ENCODE measurements around the gene SPATA13.

The SPATA13 gene

DNA sequence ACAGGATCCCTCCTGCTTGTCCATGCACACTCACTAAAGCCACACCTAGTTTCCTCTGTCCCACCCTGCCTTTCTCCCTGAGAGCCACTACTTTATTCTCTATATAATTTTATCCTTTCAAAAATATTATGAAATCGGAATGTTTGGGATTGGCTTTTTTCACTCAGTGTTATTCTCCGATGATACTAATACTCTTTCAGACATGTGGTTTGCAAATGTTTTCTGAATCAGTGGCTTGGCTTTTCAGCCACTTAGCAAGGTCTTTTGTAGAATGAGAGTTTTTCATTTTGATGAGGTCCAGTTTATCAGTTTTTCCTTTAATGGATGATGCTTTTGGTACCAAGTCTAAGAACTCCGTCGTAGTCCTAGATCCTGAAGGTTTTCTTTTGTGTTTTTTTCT is 11.6 kb downstream of the SPATA13 start:
- TF ChIP-seq SIN3A (IDR thresholded peaks at IDR 0.05; ENCODE audit: borderline replicate concordance, insufficient read depth, low read length) (no peak), TAF1 (IDR thresholded peaks at IDR 0.05; ENCODE audit: borderline replicate concordance, insufficient read depth, low read length) (no peak)

DNA sequence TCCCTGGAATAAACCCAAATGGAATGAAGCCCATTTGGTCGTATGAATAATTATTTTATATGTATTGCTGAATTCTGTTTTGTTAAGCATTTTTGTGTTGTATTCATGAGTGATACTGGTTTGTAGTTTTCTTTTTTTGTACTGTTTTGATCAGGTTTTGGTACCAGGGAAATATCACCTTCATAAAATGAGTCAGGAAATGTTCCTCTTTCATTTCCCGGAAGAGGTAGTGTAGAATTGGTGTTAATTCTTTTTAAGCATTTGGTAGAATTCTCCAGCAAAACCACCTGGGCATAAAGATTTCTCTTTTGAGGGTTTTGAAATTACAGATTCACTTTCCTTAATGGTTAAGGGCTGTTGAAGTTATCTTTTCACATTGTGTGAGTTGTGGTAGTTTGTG is 13.3 kb downstream of the SPATA13 start:
- TF ChIP-seq TAF1 (IDR thresholded peaks at IDR 0.05; ENCODE audit: borderline replicate concordance, insufficient read depth, low read length) (no peak), SIN3A (IDR thresholded peaks at IDR 0.05; ENCODE audit: borderline replicate concordance, insufficient read depth, low read length) (no peak), POLR2AphosphoS5 (IDR thresholded peaks at IDR 0.05; ENCODE audit: low read depth, low read length) (no peak), FOXP2 (optimal IDR thresholded peaks at IDR 0.05; ENCODE audit: borderline replicate concordance, extremely low read depth, extremely low read length, insufficient read depth) (no peak), REST (IDR thresholded peaks at IDR 0.05; ENCODE audit: insufficient read depth in 1 of 2, low read depth in 2 of 2, low read length in 2 of 2) (no peak)

GRCh38 chr13:24175847-24176246 is 15.3 kb downstream of the SPATA13 start:
- no peak for TF ChIP-seq POLR2AphosphoS5 (IDR thresholded peaks at IDR 0.05; ENCODE audit: low read depth, low read length)
- no peak for TF ChIP-seq TAF1 (IDR thresholded peaks at IDR 0.05; ENCODE audit: borderline replicate concordance, insufficient read depth, low read length)
- no peak for TF ChIP-seq REST (IDR thresholded peaks at IDR 0.05; ENCODE audit: insufficient read depth in 1 of 2, low read depth in 2 of 2, low read length in 2 of 2)
- no peak for TF ChIP-seq FOXP2 (optimal IDR thresholded peaks at IDR 0.05; ENCODE audit: borderline replicate concordance, extremely low read depth, extremely low read length, insufficient read depth)
- no peak for TF ChIP-seq SIN3A (IDR thresholded peaks at IDR 0.05; ENCODE audit: borderline replicate concordance, insufficient read depth, low read length)

DNA sequence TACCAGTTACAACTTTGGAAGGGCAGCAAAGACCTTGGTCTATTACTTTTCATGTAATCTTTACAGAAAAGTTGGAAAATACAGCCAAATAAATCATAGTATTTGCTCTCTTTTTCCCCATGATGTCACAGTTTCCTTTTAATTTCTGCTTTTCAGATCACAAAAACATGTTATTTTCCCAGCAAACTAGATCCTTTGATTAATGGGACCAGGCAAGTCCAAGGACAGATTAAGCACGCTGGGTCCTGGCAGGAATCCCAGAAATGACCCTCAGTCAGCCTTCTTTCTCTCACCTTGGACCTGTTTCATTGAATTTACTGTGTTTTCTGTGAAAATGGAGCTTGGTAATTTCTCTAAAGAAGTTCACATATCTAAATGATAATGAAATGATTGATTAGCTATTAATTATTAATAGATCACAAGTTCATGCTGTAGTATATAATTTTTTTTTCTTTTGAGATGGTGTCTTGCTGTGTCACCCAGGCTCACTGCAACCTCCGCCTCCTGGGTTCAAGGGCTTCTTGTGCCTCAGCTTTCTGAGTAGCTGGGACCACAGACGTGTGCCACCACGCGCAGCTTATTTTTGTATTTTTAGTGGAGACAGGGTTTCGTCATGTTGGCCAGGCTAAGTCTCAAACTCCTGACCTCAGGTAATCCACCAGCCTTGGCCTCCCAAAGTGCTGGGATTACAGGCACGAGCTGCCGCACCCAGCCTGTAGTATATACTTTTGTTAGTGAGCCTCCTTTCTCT is 16.0 kb downstream of the SPATA13 start:
- TF ChIP-seq REST (IDR thresholded peaks at IDR 0.05; ENCODE audit: insufficient read depth in 1 of 2, low read depth in 2 of 2, low read length in 2 of 2) (no peak), TAF1 (IDR thresholded peaks at IDR 0.05; ENCODE audit: borderline replicate concordance, insufficient read depth, low read length) (no peak), POLR2AphosphoS5 (IDR thresholded peaks at IDR 0.05; ENCODE audit: low read depth, low read length) (no peak), FOXP2 (optimal IDR thresholded peaks at IDR 0.05; ENCODE audit: borderline replicate concordance, extremely low read depth, extremely low read length, insufficient read depth) (no peak), SIN3A (IDR thresholded peaks at IDR 0.05; ENCODE audit: borderline replicate concordance, insufficient read depth, low read length) (no peak)

GRCh38 chr13:24178847-24179485 is 18.4 kb downstream of the SPATA13 start:
- TF ChIP-seq REST (IDR thresholded peaks at IDR 0.05; ENCODE audit: insufficient read depth in 1 of 2, low read depth in 2 of 2, low read length in 2 of 2) = no peak
- TF ChIP-seq POLR2AphosphoS5 (IDR thresholded peaks at IDR 0.05; ENCODE audit: low read depth, low read length) = no peak
- no peak for TF ChIP-seq SIN3A (IDR thresholded peaks at IDR 0.05; ENCODE audit: borderline replicate concordance, insufficient read depth, low read length)
- TF ChIP-seq TAF1 (IDR thresholded peaks at IDR 0.05; ENCODE audit: borderline replicate concordance, insufficient read depth, low read length) = no peak
- TF ChIP-seq FOXP2 (optimal IDR thresholded peaks at IDR 0.05; ENCODE audit: borderline replicate concordance, extremely low read depth, extremely low read length, insufficient read depth) = no peak

Measured in PFSK-1 (cell line).